ENCODE measurements around the gene DSTYK. TPM values are rescaled to one million over a fixed set of nuclear protein-coding genes. Genes with fewer than 3 reads are reported as not detected.

Gene DSTYK
- total and polyA plus RNA-seq, 2 experiments from 2014 or later, result 6.1 to 10.7 TPM

- TF ChIP-seq ZNF462 (CRISPR knock-in tag; IDR thresholded peaks at IDR 0.05) (no peak), POLR2AphosphoS5 (IDR thresholded peaks at IDR 0.05; ENCODE audit: low read depth) (no peak), EZH2phosphoT487 (IDR thresholded peaks at IDR 0.05; ENCODE audit: unreplicated experiment) (no peak), ZNF331 (CRISPR knock-in tag; IDR thresholded peaks at IDR 0.05; ENCODE audit: low read depth) (no peak), EZH2 (IDR thresholded peaks at IDR 0.05; ENCODE audit: low read depth, unreplicated experiment) (no peak), STAT1 (IDR thresholded peaks at IDR 0.05; ENCODE audit: unreplicated experiment) (no peak), JUNB (IDR thresholded peaks at IDR 0.05; ENCODE audit: unreplicated experiment) (no peak), CREB1 (CRISPR knock-in tag; IDR thresholded peaks at IDR 0.05; ENCODE audit: low read depth) (no peak), REST (IDR thresholded peaks at IDR 0.05; ENCODE audit: unreplicated experiment) (no peak)
Observed at GRCh38 chr1:205133287-205133686, 78.2 kb downstream of the DSTYK start (continued).

Measured in GM23338 (cell line).